Measurements from ENCODE around the gene DNAH8.

DNA sequence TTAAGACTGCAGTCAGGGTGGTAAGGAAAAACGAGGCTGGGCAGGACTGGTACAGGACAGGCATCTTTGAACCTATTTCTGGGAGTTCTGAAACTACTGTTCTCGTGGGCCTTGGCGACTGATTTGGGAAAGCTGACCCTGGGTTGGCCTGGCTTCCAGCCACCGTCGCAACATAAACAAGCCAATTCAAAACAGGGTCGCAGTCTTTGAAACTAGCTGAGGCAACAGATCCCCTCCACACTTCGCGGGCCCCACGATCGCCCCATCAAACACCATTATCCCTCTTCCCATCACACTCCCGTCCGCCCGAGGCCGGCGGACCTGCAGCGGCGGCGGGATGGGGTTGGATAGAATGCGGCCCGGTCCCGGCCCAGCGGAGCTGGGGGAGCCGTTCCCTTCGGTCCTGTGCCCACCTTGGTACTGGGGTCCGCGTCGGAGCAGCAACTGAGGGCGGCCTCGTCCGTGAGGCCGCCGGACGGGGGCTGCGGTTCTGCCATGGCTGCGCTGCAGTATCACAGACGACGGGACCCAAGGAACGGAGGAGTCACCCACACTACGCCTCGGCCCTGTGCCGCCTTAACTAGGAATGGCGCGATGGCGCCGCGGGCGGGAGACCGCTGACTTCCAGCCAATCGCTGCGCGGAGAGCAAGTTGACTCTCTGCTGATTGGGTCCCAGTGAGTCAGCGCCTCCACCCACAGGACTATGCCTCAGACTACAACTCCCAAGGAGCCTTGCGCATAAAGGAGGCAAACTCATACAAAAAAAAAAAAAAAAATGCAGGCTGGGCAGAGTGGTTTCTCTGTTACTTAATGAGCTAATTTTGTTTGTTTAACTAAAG, 12.3 kb upstream of the DNAH8 start, which contains the start of gene GLO1:
- TF ChIP-seq, protein P1, sequence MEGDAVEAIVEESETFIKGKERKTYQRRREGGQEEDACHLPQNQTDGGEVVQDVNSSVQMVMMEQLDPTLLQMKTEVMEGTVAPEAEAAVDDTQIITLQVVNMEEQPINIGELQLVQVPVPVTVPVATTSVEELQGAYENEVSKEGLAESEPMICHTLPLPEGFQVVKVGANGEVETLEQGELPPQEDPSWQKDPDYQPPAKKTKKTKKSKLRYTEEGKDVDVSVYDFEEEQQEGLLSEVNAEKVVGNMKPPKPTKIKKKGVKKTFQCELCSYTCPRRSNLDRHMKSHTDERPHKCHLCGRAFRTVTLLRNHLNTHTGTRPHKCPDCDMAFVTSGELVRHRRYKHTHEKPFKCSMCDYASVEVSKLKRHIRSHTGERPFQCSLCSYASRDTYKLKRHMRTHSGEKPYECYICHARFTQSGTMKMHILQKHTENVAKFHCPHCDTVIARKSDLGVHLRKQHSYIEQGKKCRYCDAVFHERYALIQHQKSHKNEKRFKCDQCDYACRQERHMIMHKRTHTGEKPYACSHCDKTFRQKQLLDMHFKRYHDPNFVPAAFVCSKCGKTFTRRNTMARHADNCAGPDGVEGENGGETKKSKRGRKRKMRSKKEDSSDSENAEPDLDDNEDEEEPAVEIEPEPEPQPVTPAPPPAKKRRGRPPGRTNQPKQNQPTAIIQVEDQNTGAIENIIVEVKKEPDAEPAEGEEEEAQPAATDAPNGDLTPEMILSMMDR (IDR thresholded peaks at IDR 0.05) = no peak
- TF ChIP-seq EP300 (IDR thresholded peaks at IDR 0.05) (no peak), POLR2A (IDR thresholded peaks at IDR 0.05; ENCODE audit: low read depth) (no peak)

Data from esophagus muscularis mucosa (tissue), 4 donors.